GM18858 (cell line): ENCODE results near the gene RIC3.

ENCODE experiments used
- ATAC-seq: cut with Tn5 transposase; IDR thresholded peaks from one replicate; pipeline ENCODE4 v1.9.1; 2021; ENCODE audit not compliant: unreplicated experiment

Gene RIC3

GRCh38 chr11:8168485-8169257, at the start of gene RIC3:
Gene RIC3 (minus strand): TSS chr11:8169025. CDS start chr11:8168989, 36 bp downstream.
- no peak for ATAC-seq

- ATAC-seq, result no peak
Measured at GRCh38 chr11:8218409-8218808, 49.6 kb upstream of the RIC3 start.

- ATAC-seq, result no peak
Measured at GRCh38 chr11:8217926-8218325, 49.1 kb upstream of the RIC3 start.

- no peak for ATAC-seq
Measured at GRCh38 chr11:8217136-8217535, 48.3 kb upstream of the RIC3 start.

GRCh38 chr11:8213376-8213775, 44.6 kb upstream of the RIC3 start:
- no peak for ATAC-seq

GRCh38 chr11:8209208-8209807, 40.5 kb upstream of the RIC3 start:
- ATAC-seq, result no peak

GRCh38 chr11:8207080-8208000, 38.5 kb upstream of the RIC3 start:
- ATAC-seq, result no peak

- ATAC-seq, result no peak
Measured at GRCh38 chr11:8206251-8207079, 37.6 kb upstream of the RIC3 start.

GRCh38 chr11:8205566-8205965, 36.7 kb upstream of the RIC3 start:
- no peak for ATAC-seq

- ATAC-seq, result no peak
Measured at GRCh38 chr11:8204596-8204995, 35.8 kb upstream of the RIC3 start.

- no peak for ATAC-seq
Measured at GRCh38 chr11:8204025-8204424, 35.2 kb upstream of the RIC3 start.

GRCh38 chr11:8203414-8203715, 34.5 kb upstream of the RIC3 start:
- no peak for ATAC-seq

GRCh38 chr11:8202516-8203413, 33.9 kb upstream of the RIC3 start:
- no peak for ATAC-seq

- ATAC-seq, result peak; percentile 79
Measured at GRCh38 chr11:8201644-8202365, 33.0 kb upstream of the RIC3 start.

- ATAC-seq, result no peak
Measured at GRCh38 chr11:8199676-8200075, 30.9 kb upstream of the RIC3 start.

- ATAC-seq, result no peak
Measured at GRCh38 chr11:8196749-8197148, 27.9 kb upstream of the RIC3 start.

GRCh38 chr11:8194956-8195355, 26.1 kb upstream of the RIC3 start:
- no peak for ATAC-seq

GRCh38 chr11:8192896-8193209, 24.0 kb upstream of the RIC3 start:
- no peak for ATAC-seq
